Hepatocyte (in vitro differentiated cells): ENCODE data around the gene DNM3.

ENCODE experiments used
- EZH2 ChIP-seq: fragments of 200-600 bp; sonication (generic); IDR thresholded peaks from 2 replicates; pipeline ENCODE4 v1.6.1; 2016; ENCODE audit warnings: antibody characterized with exemption, mild to moderate bottlenecking, borderline replicate concordance
- EZH2phosphoT487 ChIP-seq: fragments of 200-600 bp; sonication (generic); IDR thresholded peaks from one replicate; pipeline ENCODE4 v1.6.1; 2018; ENCODE audit warnings: antibody characterized with exemption, mild to moderate bottlenecking, low read depth, moderate library complexity; ENCODE audit not compliant: unreplicated experiment, severe bottlenecking
- TF ChIP-seq, protein P1 (sequence below): fragments of 200-600 bp; sonication (generic); IDR thresholded peaks from 2 replicates; pipeline ENCODE4 v1.5.1; 2016; ENCODE audit warnings: antibody characterized with exemption, mild to moderate bottlenecking; ENCODE audit not compliant: poor library complexity

- TF ChIP-seq, protein P1, sequence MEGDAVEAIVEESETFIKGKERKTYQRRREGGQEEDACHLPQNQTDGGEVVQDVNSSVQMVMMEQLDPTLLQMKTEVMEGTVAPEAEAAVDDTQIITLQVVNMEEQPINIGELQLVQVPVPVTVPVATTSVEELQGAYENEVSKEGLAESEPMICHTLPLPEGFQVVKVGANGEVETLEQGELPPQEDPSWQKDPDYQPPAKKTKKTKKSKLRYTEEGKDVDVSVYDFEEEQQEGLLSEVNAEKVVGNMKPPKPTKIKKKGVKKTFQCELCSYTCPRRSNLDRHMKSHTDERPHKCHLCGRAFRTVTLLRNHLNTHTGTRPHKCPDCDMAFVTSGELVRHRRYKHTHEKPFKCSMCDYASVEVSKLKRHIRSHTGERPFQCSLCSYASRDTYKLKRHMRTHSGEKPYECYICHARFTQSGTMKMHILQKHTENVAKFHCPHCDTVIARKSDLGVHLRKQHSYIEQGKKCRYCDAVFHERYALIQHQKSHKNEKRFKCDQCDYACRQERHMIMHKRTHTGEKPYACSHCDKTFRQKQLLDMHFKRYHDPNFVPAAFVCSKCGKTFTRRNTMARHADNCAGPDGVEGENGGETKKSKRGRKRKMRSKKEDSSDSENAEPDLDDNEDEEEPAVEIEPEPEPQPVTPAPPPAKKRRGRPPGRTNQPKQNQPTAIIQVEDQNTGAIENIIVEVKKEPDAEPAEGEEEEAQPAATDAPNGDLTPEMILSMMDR, result no peak
- TF ChIP-seq EZH2, result no peak
- no peak for TF ChIP-seq EZH2phosphoT487
Observed at GRCh38 chr1:172245788-172246187, 404.5 kb downstream of the DNM3 start.
